Dermis microvascular lymphatic vessel endothelial cell (primary cell): Measurements from ENCODE around the gene PALM3. TPM values are rescaled to one million over a fixed set of nuclear protein-coding genes. Genes with fewer than 3 reads are reported as not detected.
"Not testable (repeated sequence)": the region's sequence is repeated elsewhere in the genome, so short reads cannot be mapped to it uniquely, and the experiment has no call there.

Source experiments
- DNase-seq, 2 donors: peaks; one replicate each; pipeline versions ENCODE4 v3.0.0 to v3.0.0-alpha.2; 2010; ENCODE audit warnings: low read depth in 2 of 2
- total RNA-seq: library from RNA; depleted of rRNA; stranded (reverse); fragments of >200 nt; gene quantifications from 2 replicates; pipeline ENCODE4 v1.2.1, GENCODE V29; 2014

PALM3 gene
- total RNA-seq, 1 donor from 2014 or later = under 0.01 TPM

DNA sequence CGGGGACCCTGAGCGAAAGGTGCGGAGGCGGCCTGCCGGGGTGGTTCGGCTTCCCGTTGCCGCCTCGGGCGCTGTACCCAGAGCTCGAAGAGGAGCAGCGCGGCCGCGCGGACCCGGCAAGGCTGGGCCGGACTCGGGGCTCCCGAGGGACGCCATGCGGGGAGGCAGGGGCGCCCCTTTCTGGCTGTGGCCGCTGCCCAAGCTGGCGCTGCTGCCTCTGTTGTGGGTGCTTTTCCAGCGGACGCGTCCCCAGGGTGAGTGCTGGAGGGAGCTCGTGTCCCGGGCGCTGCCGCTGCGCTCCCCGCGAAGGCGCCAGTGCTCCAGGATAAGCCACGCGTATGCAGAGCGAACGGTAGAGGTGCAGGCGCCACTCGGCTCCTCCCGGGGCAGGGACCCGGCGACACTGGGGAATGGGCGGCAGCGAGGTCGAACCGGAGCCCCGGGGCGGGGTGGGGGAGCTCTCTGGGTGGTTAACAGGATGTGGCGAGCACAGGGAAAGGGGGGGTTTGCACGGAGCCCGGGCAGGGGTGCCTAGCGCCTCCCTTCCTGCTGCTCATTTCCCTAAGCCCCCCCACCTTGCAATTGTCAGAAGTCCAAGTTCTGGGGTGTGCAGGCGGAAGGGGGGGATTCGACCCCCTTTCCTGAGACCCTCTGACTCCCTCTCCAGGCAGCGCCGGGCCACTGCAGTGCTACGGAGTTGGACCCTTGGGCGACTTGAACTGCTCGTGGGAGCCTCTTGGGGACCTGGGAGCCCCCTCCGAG is 30.0 kb downstream of the PALM3 start, which contains the start of gene IL27RA:
TSS of gene IL27RA (plus strand) at position 44 of the 762 bp plus-strand sequence. CDS start at position 155, 111 bp downstream.
- DNase-seq = peak in 1 of 2 donors; percentile 41

DNA sequence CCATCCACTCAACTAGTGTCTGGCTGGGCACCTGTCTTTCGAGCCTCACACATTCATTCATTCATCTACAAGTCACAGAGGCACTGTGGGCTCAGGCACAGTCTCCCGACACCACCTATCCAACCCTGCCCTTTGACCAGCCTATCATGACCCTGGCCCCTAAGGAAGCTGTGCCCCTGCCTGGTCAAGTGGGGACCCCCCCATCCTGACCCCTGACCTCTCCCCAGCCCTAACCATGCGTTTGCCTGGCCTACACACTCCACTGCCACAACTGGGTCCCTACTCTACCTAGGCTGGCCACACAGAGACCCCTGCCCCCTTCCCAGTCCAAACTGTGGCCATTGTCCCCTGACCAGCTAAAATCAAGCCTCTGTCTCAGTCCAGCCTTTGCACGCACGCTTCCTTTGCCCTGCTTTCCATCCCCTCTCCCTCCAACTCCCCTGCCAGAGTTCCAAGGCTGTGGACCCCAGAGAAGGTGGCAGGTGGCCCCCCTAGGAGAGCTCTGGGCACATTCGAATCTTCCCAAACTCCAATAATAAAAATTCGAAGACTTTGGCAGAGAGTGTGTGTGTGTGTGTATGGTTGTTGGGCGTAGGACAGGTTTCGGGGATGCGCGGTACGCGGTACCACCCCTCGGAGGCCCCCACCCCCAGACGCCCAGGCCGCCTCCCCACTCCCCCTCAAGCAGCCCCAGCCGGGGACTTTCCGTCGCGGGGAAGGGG is 30.7 kb downstream of the PALM3 start:
- DNase-seq = no peak

DNA sequence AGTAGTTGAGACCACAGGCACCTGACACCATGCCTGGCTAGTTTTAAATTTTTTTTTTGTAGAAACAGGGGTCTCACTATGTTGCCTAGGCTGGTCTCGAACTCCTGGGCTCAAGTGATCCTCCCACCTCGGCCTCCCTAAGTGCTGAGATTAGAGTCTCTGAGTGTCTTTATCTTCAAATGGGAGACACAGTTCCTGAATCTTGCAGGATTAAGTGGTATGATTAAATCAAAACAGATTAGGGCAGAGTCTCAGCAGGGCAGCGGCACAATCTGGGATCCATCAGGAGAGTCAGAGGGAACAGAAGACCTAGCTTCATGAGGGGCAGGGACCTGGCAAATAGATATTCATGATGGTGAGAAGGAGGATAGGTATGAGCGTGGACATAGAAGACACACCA is 33.0 kb downstream of the PALM3 start:
- no peak for DNase-seq

DNA sequence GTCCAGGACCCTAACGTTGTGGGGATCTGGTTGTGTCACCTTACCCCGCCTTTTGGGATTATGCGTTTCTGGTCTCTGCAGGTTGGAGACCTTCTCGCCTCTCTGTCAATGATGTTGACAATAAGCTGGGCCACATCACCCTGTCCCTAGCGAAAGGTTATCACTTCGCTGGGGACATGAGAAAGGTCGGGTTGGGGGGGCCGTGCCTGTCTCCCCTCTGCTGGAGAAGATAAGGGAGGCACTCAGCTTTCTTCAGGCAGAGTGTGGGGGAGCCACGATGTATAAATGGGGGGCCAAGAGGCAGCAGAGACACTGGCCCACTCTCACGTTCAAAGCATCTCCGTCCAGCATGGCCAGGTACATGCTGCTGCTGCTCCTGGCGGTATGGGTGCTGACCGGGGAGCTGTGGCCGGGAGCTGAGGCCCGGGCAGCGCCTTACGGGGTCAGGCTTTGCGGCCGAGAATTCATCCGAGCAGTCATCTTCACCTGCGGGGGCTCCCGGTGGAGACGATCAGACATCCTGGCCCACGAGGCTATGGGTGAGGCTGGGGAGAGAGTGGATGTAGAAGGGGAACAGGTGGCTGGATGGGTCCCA is 33.9 kb downstream of the PALM3 start, which contains the start of gene RLN3:
TSS of gene RLN3 (plus strand) at position 293 of the 595 bp plus-strand sequence. CDS start at position 350, 57 bp downstream.
- DNase-seq = no peak

DNA sequence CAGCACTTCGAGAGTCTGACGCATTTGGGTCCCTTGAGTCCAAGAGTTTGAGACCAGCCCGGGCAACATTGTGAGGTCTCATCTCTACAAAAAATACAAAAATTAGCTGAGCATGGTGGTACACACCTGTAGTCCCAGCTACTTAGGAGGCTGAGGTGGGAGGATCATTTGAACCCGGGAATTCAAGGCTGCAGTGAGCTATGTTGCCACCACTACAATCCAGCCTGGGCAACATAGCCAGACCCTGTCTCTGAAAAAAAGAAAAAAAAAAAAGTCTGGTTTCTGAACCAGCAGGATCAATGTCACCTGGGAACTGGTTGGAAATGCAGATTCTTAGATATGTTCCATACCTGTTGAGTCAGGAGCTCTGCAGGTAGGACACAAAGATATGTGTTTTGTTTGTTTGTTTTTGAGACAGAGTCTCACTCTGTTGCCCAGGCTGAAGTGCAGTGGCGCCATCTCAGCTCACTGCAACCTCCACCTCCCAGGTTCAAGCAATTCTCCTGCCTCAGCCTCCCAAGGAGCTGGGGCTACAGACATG is 35.2 kb downstream of the PALM3 start:
- DNase-seq = not testable (repeated sequence)

DNA sequence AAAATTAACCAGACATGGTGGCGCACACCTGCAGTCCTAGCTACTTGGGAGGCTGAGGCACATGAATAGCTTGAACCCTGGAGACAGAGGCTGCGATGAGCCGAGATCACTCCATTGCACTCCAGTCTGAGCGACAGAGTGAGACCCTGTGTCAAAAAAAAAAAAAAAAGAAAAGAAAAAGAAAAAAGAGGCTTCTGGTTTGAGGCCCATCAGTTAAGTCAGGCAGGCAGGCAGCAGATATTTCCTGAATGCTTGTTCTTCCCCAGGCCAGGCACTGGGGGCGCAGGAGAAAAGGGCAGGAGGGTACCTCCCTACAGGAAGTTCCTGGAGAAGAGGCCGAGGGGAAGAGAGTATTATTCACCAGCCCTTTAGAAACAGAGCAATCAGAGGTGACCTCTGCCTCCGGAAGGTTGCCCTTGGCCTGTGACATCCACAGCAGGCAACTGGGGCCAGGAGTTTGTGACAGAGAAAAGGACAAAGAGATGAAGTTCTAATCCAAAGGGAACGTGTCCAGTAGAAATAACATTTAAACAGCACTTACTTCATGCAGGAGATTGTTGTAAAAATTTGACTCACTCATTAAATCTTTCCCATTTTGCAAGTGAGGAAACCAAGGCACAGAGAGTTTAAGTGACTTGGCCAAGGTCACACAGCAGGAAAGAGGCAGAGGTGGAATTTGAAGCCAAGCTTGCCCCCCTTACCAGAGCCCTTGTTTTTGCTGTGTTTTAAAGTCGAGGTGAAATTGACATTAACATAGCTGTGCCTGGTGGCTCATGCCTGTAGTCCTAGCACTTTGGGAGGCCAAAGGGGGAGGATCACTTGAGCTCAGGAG is 38.3 kb downstream of the PALM3 start:
- DNase-seq = peak; percentile 79 to 86

DNA sequence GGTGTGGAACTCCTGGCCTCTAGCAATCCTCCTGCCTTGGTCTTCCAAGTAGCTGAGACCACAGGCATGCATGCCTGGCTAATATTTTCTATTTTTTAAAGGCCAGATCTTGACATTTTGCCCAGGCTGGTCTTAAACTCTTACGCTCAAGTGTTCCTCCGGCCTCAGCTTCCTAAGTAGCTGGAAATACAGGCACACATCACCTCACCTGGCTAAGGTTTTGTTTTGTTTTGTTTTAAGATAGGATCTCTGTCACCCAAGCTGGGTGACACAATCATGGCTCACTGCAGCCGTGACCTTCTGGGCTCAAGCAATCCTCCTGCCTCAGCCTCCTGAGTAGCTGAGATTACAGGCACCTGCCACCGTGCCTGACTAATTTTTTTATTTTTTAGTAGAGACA is 39.4 kb downstream of the PALM3 start:
- DNase-seq = no peak

DNA sequence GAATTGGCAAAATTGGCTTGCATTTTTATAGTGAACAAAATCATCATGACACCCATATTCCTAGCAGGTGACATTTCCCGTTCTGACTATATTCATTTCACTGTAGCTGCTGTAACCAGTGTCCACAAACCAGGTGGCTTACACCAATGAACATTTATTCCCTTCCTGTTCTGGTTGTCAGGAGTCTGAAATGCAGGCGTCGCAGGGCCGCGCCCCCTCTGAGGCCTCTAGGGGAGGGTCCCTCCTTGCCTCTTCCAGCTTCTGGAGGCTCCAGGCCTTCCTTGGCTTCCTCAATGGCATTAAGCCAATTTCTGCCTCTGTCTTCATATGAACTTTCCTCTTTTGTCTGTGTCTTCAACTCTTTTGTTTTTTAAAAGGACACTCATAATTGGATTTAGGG is 40.4 kb downstream of the PALM3 start:
- no peak for DNase-seq

DNA sequence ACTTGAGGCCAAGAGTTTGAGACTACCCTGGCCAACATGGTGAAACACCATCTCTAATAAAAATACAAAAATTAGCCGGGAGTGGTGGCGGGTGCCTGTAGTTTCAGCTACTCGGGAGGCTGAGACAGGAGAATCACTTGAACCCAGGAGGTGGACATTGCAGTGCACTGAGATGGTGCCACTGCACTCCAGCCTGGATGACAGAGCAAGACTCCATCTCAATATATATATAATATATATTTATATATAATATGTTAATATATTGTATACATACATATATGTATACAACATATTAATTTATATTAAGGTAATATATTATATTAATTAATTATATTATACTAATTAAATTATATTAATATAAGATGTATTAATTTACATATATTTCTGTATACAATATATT is 42.1 kb downstream of the PALM3 start:
- not testable (repeated sequence) for DNase-seq

DNA sequence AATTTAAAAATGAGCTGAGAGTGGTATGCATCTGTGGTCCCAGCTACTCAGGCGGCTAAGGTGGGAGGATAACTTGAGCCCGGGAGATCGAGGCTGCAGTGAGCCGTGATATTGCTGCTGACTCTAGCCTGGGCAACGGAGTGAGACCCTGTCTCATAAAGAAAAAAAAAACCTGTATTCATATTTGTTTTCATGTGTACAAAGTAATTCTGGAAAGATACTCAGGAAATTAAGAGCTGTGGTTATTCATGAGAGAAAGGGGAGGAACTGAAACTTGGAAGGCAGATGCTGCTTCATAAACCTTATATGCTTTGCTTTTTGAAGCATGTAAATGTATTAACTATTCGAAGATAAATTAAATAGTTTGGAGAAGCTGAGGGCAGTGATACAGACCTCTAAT is 42.8 kb downstream of the PALM3 start:
- no peak for DNase-seq

DNA sequence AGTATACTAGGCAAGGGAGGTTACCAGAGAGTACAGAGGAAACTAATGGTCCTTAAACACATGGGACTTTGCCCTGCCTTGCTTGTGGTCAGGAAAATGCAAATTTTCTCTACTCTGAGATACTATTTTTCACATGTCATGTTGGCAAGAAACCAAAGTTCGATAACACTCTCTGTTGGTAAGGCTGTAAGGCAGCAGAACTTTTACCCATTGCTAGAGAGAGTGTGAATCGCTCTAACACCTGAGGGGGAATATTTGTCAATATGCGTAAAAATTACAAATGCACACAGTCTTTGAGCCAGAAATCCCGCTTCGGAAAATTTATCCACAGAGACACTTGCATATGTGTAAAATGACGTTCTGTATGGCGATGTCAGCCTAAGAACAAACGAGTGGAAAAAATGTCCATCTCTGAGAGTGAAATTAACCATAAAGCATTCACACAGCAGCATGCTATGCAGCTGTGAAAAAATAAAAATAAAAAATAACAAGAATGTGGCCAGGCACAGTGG is 46.3 kb downstream of the PALM3 start:
- no peak for DNase-seq

DNA sequence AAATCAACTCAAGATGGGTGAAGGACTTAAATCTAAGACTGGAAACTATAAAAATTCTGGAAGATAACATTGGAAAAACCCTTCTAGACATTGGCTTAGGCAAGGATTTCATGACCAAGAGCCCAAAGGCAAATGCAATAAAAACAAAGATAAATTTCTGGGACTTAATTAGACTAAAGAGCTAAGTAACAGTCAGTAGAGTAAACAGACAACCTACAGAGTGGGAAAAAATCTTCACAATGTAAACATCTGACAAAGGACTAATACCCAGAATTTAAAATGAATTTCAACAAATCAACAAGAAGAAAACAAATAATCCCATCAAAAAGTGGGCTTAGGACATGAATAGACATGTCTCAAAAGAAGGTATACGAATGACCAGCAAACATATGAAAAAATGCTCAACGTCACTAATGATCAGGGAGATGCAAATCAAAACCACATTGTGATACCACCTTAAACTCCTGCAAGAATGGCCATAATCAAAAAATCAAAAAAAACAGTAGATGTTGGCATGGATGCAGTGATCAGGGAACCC is 49.4 kb downstream of the PALM3 start:
- no peak for DNase-seq

DNA sequence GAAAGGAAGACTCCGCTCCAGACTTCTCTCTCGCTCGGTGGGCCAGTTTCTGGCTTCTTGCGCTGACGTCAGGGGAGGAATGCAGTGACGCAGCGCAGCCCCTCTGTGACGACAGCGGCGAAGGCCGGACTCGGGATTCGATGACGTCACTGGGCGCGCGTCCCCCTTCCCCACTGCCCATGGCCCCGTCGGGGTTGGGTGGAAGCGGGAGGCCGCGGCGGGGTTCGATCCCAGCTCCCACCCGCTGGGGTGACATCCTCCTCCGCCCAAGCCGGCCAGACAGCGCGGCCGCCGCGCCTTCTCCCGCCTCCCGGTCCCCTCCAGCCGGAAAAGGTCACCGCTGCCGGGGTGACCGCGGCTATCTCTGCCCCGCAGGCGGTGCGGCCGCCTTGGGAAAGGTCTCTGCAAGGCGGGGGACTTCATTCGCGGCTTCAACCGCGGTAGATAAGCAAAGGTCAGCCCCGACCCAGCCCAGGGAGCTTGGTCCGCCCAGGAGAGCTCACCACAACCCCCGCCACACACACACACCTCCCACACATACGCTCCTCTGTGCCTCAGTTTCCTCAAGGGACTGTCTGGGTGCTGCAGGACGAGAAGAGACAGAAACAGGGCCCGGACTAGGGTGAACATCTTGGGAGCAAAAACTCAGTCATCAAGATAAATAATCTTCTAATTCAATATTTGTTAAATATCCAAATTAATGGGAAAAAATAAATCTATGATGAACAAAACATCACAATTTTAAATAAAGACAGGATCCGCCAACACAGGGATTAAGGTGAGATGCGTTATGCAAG is 54.9 kb downstream of the PALM3 start:
- DNase-seq = no peak

DNA sequence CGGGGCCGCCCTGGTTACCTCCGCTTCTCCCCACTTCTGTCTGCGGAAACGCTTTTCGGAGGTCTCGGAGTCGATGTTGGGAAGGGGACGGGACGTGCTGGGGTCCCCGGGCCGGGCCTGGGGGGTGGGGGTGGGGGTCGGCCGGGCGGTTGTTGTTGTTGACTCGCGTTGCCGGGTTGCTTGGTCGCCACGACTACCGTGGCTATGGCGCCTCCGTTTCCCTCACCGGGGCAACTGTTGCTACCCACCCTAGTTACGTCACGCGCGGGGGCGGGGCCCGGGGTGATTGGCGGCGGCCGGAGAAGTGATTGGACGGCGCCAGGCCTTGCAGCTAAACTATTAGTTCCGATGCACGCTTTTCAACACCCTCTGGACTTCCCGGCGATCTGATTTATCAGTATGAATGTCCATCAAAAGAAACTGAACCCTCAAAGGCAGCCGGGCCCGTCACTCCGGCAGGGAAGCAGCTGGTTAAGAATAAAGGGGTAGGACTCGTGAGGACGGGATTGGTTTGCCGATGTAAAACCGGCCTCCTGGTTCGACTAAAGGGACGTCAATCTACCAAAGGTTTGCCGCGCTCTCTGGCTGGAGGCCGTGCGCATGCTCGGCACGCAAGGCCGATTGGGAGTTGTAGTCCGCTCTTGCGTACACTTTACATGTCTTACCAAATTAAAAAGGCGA is 55.7 kb downstream of the PALM3 start, which contains the start of gene RFX1:
TSS of gene RFX1 (minus strand) at position 236 of the 681 bp plus-strand sequence. CDS start 12,477 bp downstream, outside the sequence.
- DNase-seq = peak; percentile 100

DNA sequence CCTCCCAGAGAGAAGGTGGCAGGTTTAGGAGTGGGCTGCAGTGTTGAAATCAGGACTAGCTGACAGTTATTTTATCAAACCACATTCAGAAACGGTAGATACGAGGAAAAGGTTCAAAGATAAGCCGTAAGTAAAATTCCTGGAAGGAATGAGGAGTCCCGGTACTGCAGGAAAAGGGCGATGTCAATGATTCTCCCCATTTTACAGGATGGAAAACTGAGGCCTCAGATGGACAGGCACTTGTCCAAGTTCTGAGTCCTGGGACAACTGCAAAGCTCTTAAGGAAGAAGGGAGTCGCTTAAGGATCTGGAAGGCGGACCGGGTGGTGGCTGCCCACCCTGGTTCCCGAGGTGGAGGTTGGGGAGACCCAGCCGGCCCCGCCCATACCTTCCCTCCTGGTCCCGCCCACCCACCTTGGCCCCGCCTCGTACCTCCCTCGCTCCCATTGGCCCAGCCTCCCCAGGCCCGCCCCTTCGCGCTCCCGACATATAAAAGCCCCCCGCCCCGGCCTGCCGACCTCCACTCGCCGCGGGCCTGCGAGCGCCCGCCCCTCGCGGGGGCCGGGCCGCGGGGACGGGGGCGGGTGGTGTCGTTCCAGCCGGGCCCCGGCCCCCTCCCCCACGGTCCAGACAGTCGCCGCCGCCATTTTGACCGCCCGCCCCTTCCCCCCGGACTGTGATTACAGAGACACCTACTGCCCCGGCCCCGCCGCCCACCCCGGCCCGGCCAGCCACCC is 56.4 kb downstream of the PALM3 start:
- DNase-seq = peak; percentile 75 to 94

DNA sequence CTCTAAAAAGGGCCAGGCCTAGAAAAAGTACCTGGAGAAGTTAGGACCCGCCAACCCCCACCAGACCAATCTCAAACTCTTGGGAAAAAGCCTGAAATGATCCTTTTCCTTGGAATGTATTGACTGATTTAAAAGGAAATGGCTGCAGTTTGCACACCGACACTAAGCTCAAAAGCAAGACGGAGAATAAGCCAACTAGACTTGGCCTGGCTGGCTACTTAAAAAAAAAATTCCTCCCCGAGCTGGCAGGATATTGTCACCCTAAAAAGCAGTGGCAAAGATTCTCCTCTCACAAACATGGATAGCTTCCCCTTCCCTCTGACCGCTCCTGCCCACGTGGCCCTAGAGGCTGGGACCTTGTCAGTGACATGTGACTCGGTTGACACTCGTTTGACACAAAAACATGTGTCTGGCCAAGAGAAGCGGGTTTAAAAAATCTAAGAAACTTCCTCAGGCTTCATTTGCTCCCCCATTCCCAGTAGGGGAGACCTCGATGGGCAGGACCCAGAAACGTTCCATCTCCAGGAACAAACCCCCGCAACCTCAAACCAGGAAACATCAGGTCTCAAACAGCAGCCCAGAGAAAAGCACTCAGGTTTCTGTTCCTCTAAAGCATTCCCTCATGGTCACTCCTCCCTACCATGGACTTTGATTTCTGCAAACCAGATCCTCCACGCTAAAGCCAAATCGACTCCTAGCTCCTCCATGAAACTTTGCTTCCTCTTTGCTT is 57.1 kb downstream of the PALM3 start:
- peak; percentile 43 to 51 for DNase-seq
